SJSA1 (cell line): ENCODE results near the gene PLA2G4A. TPM values are rescaled to one million over a fixed set of nuclear protein-coding genes. Genes with fewer than 3 reads are reported as not detected.

Experiments
- DNase-seq, 2 experiments: peaks; one replicate each; pipeline ENCODE4 v3.0.0-alpha.2; 2015 to 2020; ENCODE audit warnings: low spot score in 2 of 2, low read depth in 1 of 2
- H3K27ac ChIP-seq: fragments of 250-450 bp; sonication (Bioruptor Pico); 2 replicates; pipeline ENCODE4 v1.5.1; 2020; ENCODE audit warnings: mild to moderate bottlenecking, moderate library complexity
- H3K27me3 ChIP-seq: fragments of 250-450 bp; sonication (Bioruptor Pico); replicated peaks from 2 replicates; pipeline ENCODE4 v1.5.1; 2020; ENCODE audit warnings: mild to moderate bottlenecking, moderate library complexity
- H3K36me3 ChIP-seq: fragments of 250-450 bp; sonication (Bioruptor Pico); 2 replicates; pipeline ENCODE4 v1.5.1; 2020; ENCODE audit warnings: mild to moderate bottlenecking
- H3K4me1 ChIP-seq: fragments of 250-450 bp; sonication (Bioruptor Pico); replicated peaks from 2 replicates; pipeline ENCODE4 v1.6.1; 2021; ENCODE audit warnings: mild to moderate bottlenecking
- H3K4me3 ChIP-seq: fragments of 250-450 bp; sonication (Bioruptor Pico); 2 replicates; pipeline ENCODE4 v1.5.1; 2020; ENCODE audit warnings: mild to moderate bottlenecking
- H3K9me3 ChIP-seq: fragments of 250-450 bp; sonication (Bioruptor Pico); replicated peaks from 2 replicates; pipeline ENCODE4 v1.5.1; 2020; ENCODE audit warnings: mild to moderate bottlenecking
- total RNA-seq: library from RNA; depleted of rRNA; stranded (reverse); fragments of >200 nt; shearing (Covaris generic); gene quantifications from 2 replicates; pipeline ENCODE4 v1.2.3, GENCODE V29; 2014

Gene PLA2G4A
- total RNA-seq, 1 experiment from 2014 or later, result 0.39 TPM

- no peak overlapping the region for H3K27ac ChIP-seq
- H3K4me3 ChIP-seq, result no peak overlapping the region
- no peaks in the 10 kb centered on the region for H3K27me3 ChIP-seq
- H3K4me1 ChIP-seq, result no peaks in the 10 kb centered on the region
- no peaks in the 10 kb centered on the region for H3K36me3 ChIP-seq
- no peak for DNase-seq
- no peaks in the 10 kb centered on the region for H3K9me3 ChIP-seq
These were observed 22.3 kb upstream of the PLA2G4A start for GRCh38 chr1:186806477-186806876.

- no peak overlapping the region for H3K27ac ChIP-seq
- no peaks in the 10 kb centered on the region for H3K27me3 ChIP-seq
- H3K4me1 ChIP-seq, result no peaks in the 10 kb centered on the region
- H3K9me3 ChIP-seq, result no peaks in the 10 kb centered on the region
- no peak for DNase-seq
- no peaks in the 10 kb centered on the region for H3K36me3 ChIP-seq
- H3K4me3 ChIP-seq, result no peak overlapping the region
These were observed 21.6 kb upstream of the PLA2G4A start for GRCh38 chr1:186807163-186807562.

GRCh38 chr1:186811892-186812291, 16.9 kb upstream of the PLA2G4A start:
- Histone ChIP-seq H3K4me3 (no peak overlapping the region), H3K27ac (no peak overlapping the region), H3K4me1 (no peaks in the 10 kb centered on the region), H3K36me3 (no peaks in the 10 kb centered on the region), H3K9me3 (no peaks in the 10 kb centered on the region), H3K27me3 (no peaks in the 10 kb centered on the region)
- DNase-seq, result no peak

- no peaks in the 10 kb centered on the region for H3K27me3 ChIP-seq
- no peak overlapping the region for H3K27ac ChIP-seq
- no peak for DNase-seq
- no peaks in the 10 kb centered on the region for H3K4me1 ChIP-seq
- no peak overlapping the region for H3K4me3 ChIP-seq
- no peaks in the 10 kb centered on the region for H3K36me3 ChIP-seq
- H3K9me3 ChIP-seq, result no peaks in the 10 kb centered on the region
These were observed 16.2 kb upstream of the PLA2G4A start for GRCh38 chr1:186812570-186812969.

- Histone ChIP-seq H3K36me3 (no peaks in the 10 kb centered on the region), H3K4me3 (no peak overlapping the region), H3K27ac (no peak overlapping the region), H3K9me3 (no peaks in the 10 kb centered on the region), H3K4me1 (no peaks in the 10 kb centered on the region), H3K27me3 (no peaks in the 10 kb centered on the region)
- no peak for DNase-seq
These were observed 15.3 kb upstream of the PLA2G4A start for GRCh38 chr1:186813420-186813819.

- H3K9me3 ChIP-seq, result no peaks in the 10 kb centered on the region
- no peaks in the 10 kb centered on the region for H3K36me3 ChIP-seq
- 0 out of 2 replicates have a peak, but pooled peaks cover 3% of the 10 kb centered on the region for H3K27me3 ChIP-seq
- no peak for DNase-seq
- H3K27ac ChIP-seq, result no peak overlapping the region
- H3K4me3 ChIP-seq, result no peak overlapping the region
- no peaks in the 10 kb centered on the region for H3K4me1 ChIP-seq
These were observed 9.6 kb upstream of the PLA2G4A start for GRCh38 chr1:186819126-186819525.

- Histone ChIP-seq H3K27ac (no peak overlapping the region), H3K4me3 (no peak overlapping the region), H3K9me3 (no peaks in the 10 kb centered on the region), H3K4me1 (no peaks in the 10 kb centered on the region), H3K27me3 (0 out of 2 replicates have a peak, but pooled peaks cover 3% of the 10 kb centered on the region), H3K36me3 (no peaks in the 10 kb centered on the region)
- DNase-seq, result no peak
These were observed 9.2 kb upstream of the PLA2G4A start for GRCh38 chr1:186819563-186819962.

- Histone ChIP-seq H3K27me3 (0 out of 2 replicates have a peak, but pooled peaks cover 2% of the 10 kb centered on the region), H3K27ac (no peak overlapping the region), H3K4me3 (no peak overlapping the region), H3K9me3 (no peaks in the 10 kb centered on the region), H3K36me3 (no peaks in the 10 kb centered on the region), H3K4me1 (no peaks in the 10 kb centered on the region)
- DNase-seq, result no peak
These were observed 1.2 kb downstream of the PLA2G4A start for GRCh38 chr1:186829686-186830587.

GRCh38 chr1:186831168-186831567, 2.4 kb downstream of the PLA2G4A start:
- DNase-seq, result no peak
- Histone ChIP-seq H3K27me3 (0 out of 2 replicates have a peak, but pooled peaks cover 2% of the 10 kb centered on the region), H3K36me3 (no peaks in the 10 kb centered on the region), H3K4me3 (no peak overlapping the region), H3K9me3 (no peaks in the 10 kb centered on the region), H3K27ac (no peak overlapping the region), H3K4me1 (no peaks in the 10 kb centered on the region)

GRCh38 chr1:186834399-186834958, 5.7 kb downstream of the PLA2G4A start:
- no peak overlapping the region for H3K4me3 ChIP-seq
- DNase-seq, result no peak
- 0 out of 2 replicates have a peak, but pooled peaks cover 2% of the 10 kb centered on the region for H3K27me3 ChIP-seq
- no peaks in the 10 kb centered on the region for H3K4me1 ChIP-seq
- H3K36me3 ChIP-seq, result no peaks in the 10 kb centered on the region
- H3K9me3 ChIP-seq, result no peaks in the 10 kb centered on the region
- no peak overlapping the region for H3K27ac ChIP-seq

- H3K27me3 ChIP-seq, result no peaks in the 10 kb centered on the region
- DNase-seq, result no peak
- H3K4me1 ChIP-seq, result no peaks in the 10 kb centered on the region
These were observed 6.7 kb downstream of the PLA2G4A start for GRCh38 chr1:186835448-186835847.

GRCh38 chr1:186837806-186838205, 9.1 kb downstream of the PLA2G4A start:
- Histone ChIP-seq H3K4me3 (no peak overlapping the region), H3K4me1 (no peaks in the 10 kb centered on the region), H3K27me3 (no peaks in the 10 kb centered on the region), H3K9me3 (no peaks in the 10 kb centered on the region), H3K36me3 (no peaks in the 10 kb centered on the region), H3K27ac (no peak overlapping the region)
- no peak for DNase-seq

More at GRCh38 chr1:186835448-186835847, 6.7 kb downstream of the PLA2G4A start:
- H3K36me3 ChIP-seq, result no peaks in the 10 kb centered on the region
- H3K4me3 ChIP-seq, result no peak overlapping the region
- no peaks in the 10 kb centered on the region for H3K9me3 ChIP-seq
- H3K27ac ChIP-seq, result no peak overlapping the region

- Histone ChIP-seq H3K27me3 (no peaks in the 10 kb centered on the region), H3K4me3 (no peak overlapping the region), H3K4me1 (no peaks in the 10 kb centered on the region), H3K27ac (no peak overlapping the region), H3K36me3 (no peaks in the 10 kb centered on the region), H3K9me3 (no peaks in the 10 kb centered on the region)
- DNase-seq, result no peak
These were observed 9.8 kb downstream of the PLA2G4A start for GRCh38 chr1:186838380-186839040.

GRCh38 chr1:186839041-186839400, 10.3 kb downstream of the PLA2G4A start:
- no peaks in the 10 kb centered on the region for H3K36me3 ChIP-seq
- no peak for DNase-seq
- H3K9me3 ChIP-seq, result no peaks in the 10 kb centered on the region
- H3K4me3 ChIP-seq, result no peak overlapping the region
- H3K4me1 ChIP-seq, result no peaks in the 10 kb centered on the region
- no peaks in the 10 kb centered on the region for H3K27me3 ChIP-seq
- H3K27ac ChIP-seq, result no peak overlapping the region
